HG03139 (cell line): ENCODE results near the gene EBP.
"Not testable (repeated sequence)": the region's sequence is repeated elsewhere in the genome, so short reads cannot be mapped to it uniquely, and the experiment has no call there.

Experiments used
- ATAC-seq: cut with Tn5 transposase; IDR thresholded peaks from one replicate; pipeline ENCODE4 v1.9.1; 2021; ENCODE audit not compliant: unreplicated experiment

EBP gene

DNA sequence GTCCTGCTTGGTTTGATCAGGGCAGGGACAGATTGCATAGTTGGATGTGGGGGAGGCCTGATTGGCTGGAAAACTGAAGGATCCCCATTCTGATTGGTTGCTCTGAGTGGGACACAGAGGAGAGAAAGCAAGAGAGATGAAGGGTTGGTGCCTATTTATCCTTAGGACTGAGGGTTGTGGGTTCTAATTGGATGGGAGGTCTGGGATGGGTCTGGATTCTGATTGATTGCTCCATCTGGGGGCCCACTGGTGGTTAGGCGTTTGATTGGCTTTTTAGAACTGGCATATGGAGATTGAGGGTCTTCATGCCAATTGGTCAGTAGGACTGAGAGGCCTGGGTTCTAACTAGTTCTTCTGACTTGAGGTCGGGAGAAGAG, 644 bp upstream of the EBP start:
- no peak for ATAC-seq

DNA sequence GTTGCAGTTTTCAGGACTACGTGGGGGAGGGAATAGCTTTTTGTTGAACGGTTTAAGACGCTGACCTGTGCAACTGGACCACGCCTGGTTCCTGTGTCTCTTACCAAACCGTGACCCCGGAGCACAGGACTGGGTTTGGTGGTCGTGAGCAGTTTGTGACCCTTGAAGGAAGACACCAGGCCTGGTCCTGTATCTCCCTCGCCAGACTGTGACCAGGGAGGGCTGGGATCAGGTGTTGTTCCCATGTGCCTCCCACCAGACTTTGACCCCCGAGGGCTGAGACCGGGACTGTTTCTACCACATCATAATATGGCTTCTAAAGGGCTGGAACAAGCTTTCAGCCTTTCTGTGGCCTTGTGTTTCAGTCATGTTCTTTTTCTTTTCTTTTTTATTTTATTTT, 683 bp downstream of the EBP start:
- no peak for ATAC-seq

DNA sequence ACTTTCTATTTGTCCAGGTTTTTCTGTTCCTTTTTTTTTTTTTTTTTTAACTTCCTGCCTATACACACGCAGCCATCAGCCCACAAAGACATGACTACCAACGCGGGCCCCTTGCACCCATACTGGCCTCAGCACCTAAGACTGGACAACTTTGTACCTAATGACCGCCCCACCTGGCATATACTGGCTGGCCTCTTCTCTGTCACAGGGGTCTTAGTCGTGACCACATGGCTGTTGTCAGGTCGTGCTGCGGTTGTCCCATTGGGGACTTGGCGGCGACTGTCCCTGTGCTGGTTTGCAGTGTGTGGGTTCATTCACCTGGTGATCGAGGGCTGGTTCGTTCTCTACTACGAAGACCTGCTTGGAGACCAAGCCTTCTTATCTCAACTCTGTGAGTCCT, 2.1 kb downstream of the EBP start:
- ATAC-seq, result no peak

DNA sequence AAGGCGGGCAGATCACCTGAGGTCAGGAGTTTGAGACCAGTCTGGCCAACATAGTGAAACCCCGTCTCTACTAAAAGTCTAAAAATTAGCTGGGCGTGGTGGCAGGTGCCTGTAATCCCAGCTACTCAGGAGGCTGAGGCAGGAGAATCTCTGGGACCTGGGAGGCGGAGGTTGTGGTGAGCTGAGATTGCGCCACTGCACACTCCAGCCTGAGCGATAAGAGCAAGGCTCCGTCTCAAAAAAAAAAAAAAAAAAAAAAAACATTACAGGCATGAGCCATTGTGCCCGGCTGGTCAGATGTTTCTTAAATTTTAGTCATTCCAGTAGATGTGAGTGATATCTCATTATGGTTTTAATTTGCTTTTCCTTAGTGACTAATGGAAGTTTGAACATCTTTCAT, 4.2 kb downstream of the EBP start:
- ATAC-seq, result not testable (repeated sequence)

DNA sequence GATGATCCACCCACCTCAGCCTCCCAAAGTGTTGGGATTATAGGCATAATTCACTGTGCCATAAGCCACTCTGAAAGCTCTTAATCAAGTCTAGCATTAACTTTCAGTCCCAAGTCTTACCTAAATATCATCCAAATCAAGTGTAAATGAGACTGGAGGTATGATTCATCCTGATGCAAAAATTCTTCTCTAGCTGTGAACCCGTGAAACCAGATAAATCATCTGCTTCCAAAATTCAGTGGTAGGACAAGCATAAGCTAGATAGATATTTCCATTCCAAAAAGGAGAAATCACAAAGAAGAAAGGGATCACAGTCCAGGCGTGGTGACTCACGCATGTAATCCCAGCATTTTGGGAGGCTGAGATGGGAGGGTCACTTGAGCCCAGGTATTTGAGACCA, 9.1 kb downstream of the EBP start:
- ATAC-seq, result no peak

DNA sequence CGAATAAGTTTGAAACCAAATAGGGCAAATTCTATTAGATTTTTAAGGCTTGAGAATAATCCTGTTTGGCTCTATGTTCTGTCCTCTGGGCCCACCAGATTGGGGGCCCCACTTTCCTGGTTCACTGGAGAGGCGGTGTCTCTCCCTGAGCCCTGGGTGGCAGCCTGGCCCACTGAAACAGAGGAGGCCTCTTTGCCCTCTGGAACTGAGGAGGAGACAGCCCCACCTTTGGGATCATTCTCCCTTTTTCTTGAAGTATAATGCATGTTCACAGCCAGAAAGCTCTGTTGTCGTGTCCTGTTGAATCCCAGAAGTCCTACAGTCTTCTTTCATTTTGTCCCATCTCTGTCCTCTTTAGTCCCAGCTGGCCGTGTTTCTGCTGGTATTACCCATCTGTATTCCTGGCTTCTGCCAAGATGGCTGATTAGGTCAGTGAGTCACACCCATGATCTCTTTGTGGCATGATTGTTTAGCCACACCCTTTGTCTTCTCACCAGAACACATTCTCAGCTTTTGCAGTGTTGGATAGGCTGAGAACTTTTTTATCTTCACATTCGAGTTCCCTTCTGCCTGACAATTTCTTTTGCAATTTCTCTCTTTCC, 9.9 kb downstream of the EBP start:
- ATAC-seq, result no peak

DNA sequence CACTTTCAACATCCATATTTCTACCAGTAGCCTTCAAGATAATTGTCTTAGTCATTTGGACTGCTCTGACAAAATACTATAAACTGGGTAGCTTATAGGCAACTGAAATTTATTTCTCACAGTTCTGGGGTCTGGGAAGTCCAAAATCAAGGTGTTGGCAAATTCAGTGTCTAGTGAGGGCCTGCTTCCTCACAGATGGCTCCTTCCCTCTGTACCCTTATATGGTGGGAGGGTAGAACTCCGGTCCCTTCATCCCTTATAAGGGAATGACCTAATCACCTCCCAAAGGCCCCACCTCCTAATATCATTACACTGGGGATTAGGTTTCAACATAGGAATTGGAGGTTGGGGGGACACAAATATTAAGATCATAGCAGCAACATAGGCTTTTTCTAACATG, 10.6 kb downstream of the EBP start:
- no peak for ATAC-seq

DNA sequence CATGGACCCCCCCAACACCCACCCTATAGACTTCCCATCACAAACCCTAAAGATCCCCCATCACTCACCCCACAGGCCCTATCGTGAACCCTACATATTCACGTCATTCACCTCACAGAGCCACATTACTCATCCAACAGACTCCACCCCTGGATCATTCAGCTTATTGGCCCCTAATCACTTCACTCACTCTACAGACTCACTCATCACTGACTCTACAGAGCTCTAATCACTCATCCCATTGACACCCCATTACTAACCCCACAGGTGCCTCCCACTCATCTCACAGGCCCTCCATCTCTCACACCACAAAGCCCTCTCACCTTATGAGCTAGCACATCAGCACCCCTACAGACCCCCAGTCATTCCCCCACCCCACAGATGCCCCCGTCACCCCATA, 11.6 kb downstream of the EBP start:
- ATAC-seq, result no peak

DNA sequence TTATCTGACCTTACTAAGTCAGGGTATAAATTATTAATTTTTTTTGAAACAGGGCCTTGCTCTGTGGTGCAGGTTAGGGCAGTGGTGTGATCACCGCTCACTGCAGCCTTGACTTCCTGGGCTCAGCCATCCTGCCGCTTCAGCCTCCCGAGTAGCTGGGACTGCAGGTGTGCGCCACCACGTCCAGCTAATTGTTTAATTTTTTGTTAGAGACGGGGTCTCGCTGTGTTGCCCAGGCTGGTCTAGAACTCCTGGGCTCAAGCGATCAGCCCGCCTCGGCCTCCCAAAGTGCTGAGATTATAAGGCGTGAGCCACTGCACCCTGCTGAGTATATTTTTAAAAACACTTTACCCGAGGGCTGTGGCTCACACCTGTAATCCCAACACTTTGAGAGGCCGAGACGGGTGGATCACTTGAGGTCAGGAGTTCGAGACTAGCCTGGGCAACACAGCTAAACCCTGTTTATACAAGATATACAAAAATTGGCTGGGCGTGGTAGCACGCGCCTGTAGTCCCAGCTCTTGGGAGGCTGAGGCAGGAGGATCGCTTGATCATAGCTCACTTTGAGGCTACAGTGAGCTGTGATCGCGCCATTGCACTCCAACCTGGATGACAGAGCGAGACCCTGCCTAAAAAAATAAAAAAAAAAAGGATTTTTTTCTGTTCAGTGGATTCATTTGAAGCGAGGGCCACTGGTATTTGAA, 17.2 kb downstream of the EBP start:
- no peak for ATAC-seq

DNA sequence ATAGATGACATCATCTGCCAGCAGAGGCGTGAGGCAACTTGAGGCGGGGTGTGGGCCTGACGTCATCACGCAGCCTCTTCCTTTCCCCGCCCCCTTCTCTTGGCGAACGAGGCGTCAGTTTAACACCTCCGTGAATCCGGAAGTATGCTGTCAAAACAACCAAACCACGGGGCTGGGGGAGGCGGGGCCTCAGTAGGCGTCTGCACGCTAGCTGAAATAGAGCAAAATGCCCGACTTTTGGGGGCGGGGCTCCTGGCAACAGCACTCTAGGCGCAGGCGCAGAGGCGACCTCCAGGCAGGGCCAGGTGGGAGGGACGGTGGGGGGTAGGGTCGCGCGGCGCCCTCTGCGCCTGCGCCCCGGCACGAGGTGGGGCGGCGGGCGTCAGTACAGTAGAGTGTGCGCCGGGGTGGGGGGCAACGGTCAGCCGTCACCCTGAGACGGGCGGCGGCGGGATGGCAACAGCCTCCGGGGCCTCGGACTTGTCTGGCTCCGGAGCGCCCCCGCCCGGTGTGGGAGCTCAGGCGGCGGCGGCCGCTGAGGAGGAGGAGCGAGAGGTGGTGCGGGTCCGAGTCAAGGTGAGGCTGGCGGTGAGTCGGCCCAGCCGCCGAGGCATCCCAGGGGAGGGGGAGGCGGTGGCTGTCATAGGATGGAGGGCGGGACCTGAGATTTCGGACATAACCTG, 17.9 kb downstream of the EBP start, which contains the start of gene TBC1D25:
Gene TBC1D25, plus strand, starts transcription at position 370 of the 683 bp plus-strand sequence. Its CDS starts 84 bp downstream, at position 454.
- peak; percentile 73 for ATAC-seq

DNA sequence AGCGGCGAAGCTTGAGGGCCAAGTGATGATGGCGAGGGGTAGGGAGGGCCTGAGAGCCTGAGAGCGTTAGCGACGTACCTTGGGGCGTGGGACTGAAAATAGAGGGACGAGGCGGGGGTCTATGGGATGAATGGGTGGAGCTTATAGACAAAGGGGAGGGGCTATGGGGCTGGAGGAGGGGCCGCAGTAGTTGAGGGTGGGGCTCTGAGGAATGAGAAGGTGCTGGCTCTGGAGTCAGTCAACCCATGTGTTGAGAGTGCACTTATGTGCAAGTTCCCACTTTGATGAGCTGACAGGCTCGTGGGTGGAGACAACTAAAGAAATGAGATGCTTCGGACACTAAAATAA, 18.4 kb downstream of the EBP start:
- ATAC-seq, result peak; percentile 35

DNA sequence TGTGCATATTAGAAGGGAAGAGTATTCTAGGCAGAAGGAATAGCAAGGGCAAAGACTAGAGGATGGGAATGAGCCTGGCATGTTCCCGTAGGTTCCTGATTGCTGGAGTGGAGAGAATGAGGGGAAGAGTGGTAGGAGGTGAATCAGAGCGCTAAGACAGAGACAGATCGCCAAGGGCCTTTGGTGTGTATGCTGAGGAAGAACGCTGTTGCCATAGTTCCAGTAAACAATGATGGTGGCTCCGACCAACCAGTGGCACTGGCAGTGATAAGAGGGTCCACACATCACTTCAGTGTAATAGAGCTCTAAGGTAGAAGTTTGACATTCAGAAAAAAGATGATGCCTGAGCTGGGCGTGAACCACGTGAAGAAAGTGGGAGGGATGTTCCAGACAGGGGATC, 18.9 kb downstream of the EBP start:
- ATAC-seq, result no peak

DNA sequence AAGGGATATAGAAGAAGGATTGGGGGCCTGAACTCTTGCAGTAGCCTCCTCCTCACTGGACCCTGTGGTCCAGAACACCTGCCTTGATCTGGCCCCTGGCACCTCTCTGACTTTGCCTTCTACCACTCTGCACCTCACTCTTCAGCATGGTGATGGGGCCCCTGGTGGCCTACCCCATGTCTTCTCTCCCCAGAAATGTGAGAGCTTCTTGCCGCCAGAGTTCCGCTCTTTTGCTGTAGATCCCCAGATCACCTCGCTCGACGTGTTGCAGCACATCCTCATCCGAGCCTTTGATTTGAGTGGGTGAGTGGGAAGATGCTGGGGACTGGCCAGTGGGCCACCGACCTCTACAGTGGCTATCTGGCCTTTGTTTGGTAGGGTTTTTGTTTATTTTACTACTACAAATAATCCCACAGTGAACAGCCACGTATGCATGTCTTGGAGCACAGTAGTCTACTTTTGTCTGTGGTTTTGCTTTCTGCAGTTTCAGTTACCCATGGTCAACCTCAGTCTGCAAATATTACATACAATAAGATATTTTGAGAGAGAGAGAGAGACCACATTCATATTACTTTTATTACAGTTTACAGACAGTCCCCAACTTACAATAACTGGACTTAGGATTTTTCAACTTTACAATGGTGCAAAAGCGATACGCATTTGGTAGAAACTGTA, 19.7 kb downstream of the EBP start:
- no peak for ATAC-seq

DNA sequence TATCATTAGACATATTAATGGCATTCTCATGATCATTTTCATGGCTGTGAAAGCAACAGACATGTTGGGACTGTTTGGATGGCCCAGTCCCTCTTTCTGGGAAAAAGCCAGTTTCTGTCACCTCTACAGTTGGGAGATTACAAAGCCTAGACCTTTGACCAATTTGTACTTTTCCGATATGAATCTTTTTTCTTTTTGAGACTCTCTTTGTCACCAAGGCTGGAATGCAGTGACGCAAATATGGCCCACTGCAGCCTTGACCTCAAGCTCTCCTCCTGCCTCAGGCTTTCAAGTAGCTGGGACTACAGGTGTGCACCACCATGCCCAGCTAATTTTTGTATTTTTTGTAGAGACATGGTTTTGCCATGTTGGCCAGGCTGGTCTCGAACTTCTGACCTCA, 27.3 kb downstream of the EBP start:
- no peak for ATAC-seq

DNA sequence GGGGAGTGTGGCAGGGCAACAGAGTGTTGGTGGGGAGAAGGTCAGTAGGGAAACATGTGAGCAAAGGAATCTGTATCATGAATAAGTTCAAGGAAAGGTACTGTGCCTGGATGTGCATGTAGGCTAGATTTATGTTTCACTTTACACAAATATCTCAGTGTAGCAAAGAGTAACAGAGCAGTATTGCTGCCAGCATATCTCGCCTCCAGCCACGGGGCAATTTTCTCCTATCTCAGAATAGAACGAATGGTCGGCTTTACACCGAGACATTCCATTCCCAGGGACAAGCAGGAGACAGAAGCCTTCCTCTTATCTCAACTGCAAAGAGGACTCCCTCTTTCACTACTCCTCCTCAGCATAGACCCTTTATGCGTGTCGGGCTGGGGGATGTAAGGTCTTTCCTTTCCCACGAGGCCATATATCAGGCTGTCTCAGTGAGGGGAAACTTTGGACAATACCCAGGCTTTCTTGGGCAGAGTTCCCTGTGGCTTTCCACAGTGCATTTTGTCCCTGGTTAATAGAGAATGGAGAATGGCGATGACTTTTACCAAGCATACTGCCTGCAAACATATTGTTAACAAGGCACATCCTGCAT, 34.2 kb downstream of the EBP start:
- ATAC-seq, result not testable (repeated sequence)

DNA sequence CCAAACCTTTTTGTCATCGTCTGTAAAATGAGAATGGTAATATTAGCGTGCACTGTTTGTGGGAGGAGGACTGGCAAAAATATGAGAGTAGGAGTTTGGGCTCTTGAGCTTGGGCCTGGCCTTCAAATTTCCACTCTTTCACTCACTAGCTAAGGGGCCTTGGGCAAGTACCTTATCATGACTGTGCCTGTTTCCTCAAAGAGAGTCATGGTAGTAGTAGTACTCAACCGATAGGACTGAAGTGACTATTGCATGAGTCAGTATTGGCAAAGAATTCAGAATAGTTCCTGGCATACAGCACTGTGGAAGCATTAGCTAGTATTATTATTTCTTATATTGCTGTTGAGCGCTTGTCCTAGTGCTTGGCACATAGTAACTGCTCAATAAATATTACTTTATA, 36.7 kb downstream of the EBP start:
- no peak for ATAC-seq

DNA sequence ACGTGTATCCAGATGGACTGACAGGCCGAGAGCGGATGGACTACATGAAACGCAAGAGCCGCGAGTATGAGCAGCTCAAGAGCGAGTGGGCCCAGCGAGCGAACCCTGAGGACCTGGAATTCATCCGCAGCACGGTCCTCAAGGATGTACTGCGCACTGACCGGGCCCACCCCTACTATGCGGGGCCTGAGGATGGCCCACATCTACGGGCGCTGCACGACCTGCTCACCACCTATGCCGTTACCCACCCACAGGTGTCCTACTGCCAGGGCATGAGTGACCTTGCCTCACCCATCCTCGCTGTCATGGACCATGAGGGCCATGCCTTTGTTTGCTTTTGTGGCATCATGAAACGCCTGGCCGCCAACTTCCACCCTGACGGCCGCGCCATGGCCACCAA, 38.0 kb downstream of the EBP start:
- ATAC-seq, result no peak

DNA sequence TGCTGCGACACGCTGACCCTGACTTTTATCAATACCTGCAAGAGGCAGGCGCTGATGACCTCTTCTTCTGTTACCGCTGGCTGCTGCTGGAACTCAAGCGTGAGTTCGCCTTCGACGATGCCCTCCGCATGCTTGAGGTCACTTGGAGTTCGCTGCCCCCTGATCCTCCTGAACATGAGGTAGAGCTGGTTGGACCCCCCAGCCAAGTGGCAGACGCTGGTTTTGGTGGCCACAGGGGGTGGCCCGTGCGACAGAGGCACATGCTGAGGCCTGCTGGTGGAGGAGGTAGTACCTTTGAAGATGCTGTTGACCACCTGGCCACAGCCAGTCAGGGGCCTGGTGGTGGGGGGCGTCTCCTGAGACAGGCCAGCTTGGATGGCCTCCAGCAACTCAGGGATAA, 38.4 kb downstream of the EBP start:
- no peak for ATAC-seq

DNA sequence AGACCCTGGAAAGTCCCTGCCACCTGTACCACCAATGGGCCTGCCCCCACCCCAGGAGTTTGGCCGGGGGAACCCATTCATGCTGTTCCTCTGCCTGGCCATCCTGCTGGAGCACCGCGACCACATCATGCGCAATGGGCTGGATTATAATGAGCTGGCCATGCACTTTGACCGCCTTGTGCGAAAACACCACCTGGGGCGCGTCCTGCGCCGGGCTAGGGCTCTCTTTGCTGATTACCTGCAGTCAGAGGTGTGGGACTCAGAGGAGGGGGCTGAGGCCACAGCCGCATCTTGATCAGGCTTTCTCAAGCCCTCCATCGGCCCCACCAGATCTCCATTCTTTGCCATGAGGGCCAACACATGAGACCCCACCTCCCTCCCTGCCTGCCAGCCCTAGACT, 39.1 kb downstream of the EBP start:
- no peak for ATAC-seq

DNA sequence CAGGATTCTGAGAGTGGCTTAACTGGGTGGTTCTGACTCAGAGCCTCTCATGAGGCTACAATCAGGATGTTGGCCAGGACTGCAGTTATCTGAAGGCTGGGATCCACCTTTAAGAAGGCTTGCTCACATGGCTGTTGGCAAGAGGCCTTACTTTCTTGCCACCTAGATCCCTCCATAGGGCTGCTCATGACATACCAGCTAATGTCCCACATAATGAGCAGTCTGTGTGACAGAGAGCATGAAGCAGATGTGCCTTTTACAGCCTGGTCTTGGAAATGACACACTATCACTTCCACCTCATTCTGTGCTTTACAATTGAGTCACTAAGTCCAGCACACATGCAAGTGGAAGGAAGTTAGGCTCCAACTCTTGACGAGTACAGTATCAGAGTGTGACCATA, 48.4 kb downstream of the EBP start:
- no peak for ATAC-seq

DNA sequence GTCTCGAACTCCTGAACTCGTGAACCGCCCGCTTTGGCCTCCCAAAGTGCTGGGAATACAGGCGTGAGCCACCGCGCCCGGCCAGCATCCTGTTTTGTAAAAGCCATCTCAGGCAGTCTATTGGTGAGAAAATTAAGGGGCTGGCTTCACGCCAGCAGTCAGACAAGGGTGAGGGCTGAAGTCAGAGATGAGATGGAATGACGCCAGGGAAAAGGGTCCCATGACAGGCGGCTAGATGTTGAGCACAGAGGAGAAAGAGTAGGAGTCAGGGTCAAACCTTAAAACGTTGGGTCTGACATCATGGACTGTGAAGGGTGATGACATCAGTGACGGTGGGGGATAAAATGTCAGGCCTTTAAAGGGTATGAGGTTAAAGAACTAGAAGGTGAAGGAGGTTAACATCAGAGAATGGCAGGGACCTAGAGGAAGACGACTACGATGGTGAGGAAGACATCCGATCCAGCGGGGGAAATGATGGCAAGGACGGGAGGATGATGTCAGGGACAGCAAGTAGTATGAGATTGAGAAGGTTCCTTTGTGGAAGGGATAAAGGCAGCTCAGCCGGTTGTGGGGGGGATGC, 52.2 kb downstream of the EBP start:
- no peak for ATAC-seq
